HG03045 (cell line): ENCODE data around the gene TNS3.
"Not testable (repeated sequence)": the region's sequence is repeated elsewhere in the genome, so short reads cannot be mapped to it uniquely, and the experiment has no call there.

Experiments used
- ATAC-seq: cut with Tn5 transposase; IDR thresholded peaks from one replicate; pipeline ENCODE4 v1.9.1; 2021; ENCODE audit warnings: mild to moderate bottlenecking, moderate library complexity; ENCODE audit not compliant: unreplicated experiment

The TNS3 gene

DNA sequence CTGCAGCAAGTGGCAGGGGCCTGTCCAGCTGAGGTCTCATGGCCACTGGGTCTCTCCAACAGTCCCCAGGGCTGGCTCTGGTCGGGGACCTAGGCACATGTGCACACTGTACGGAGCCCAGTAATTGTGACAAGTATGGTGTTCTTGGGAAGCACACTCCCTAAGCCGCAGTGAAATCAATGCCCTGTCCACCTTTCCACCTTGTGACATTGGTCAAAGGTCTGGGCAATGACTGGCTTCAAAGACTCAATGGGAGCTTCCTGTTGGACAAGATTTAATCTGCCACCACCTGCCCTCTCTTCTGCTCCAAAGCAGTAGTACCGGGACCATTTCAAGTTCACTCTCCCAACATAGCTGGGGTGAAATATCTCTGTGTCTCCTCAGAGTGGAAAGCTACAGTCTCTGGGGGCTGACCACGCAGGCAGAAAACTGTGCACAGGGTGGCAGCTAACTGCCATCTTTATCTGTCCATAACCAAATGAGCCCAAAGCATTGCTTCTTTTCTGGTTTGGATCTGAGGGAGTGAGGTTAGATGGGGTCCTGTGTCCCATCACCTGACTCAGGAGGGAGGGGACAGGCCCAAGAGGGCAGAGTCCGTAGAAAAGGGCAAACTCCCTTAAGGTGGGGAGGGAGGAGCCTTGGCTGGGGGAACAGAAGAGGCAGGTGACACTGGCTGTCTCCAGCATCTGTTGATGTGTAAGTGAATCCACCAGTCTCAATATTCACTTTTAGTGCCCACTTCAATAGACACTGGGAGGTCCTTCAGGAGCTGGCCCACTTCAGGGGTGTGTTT, 307.7 kb downstream of the TNS3 start:
- ATAC-seq, result no peak

- no peak for ATAC-seq
Observed at GRCh38 chr7:47273088-47273487, 308.8 kb downstream of the TNS3 start.

GRCh38 chr7:47271749-47272148, 310.2 kb downstream of the TNS3 start:
- no peak for ATAC-seq

GRCh38 chr7:47268851-47269836, 312.8 kb downstream of the TNS3 start:
- ATAC-seq, result no peak

- no peak for ATAC-seq
Observed at GRCh38 chr7:47267346-47267745, 314.6 kb downstream of the TNS3 start.

DNA sequence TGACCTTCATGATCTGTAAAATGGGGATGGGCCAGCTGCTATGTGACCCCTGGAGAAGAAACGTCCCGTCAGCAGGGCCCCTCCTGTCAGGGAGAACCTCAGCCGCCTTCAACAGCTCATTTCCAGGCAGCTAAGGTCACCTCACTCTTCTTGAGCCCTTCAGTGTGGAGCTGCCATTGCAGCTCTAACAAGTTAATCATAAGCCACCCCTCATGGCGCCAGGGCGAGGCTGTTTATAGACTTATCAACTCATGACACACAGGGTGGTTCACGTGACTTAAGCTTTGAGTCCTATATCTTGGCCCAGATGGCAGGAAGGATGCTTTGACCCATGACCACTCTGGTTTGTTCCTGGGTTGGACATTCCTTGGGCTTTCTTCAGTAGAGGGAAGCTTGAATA, 315.1 kb downstream of the TNS3 start:
- peak; percentile 9 for ATAC-seq

GRCh38 chr7:47266131-47266706, 315.7 kb downstream of the TNS3 start:
- ATAC-seq, result peak; percentile 63

DNA sequence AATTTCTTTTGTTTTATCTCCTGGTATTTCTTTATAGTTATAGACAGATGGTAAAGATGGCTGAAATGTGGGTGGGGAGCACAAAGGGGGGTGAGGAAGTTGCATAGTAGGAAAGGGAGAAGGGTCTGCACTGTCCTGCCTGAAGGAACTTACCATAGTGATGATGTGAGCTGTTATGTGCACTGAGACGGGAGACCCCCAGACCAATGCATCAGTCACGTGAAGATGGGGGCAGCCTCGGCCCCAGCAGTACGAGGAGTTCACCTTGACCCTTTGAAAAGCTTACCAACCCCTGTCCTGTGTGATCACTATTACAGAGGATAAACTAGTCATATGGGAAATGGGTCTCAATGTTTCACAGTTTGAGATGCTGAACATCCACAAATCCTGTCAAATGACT, 316.3 kb downstream of the TNS3 start:
- ATAC-seq, result no peak

GRCh38 chr7:47264021-47264651, 317.8 kb downstream of the TNS3 start:
- ATAC-seq, result no peak

DNA sequence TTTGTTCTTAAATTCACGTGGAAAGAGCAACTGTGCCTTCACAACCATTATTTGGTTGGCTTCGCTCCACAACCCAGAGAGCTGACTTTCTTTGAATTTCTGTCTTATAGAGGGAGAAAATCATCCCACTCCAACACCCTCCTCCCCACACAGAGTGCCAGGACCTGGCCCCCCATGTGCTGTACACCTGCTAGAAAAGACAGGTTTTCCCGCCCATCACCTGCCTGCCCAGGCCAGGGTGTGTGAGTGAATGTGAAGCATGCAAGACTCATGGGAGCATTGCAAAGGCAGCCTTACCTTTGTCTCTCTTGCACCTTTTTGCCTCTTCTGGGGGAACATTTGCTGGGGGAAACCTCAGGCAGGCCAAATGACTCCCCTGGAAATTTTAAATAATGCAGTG, 319.0 kb downstream of the TNS3 start:
- ATAC-seq, result no peak

DNA sequence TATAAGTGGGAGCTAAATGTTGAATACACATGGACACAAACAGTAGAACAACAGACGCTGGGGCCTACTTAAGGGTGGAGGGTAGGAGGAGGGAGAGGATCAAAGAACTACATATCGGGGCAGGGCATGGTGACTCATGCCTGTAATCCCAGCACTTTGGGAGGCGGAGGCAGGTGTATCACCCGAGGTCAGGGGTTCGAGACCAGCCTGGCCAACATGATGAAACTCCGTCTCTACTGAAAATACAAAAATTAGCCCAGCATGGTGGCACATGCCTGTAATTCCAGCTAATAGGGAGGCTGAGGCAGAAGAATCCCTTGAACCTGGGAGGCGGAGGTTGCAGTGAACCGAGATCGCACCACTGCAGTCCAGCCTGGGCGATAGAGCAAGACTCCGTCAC, 319.8 kb downstream of the TNS3 start:
- not testable (repeated sequence) for ATAC-seq

DNA sequence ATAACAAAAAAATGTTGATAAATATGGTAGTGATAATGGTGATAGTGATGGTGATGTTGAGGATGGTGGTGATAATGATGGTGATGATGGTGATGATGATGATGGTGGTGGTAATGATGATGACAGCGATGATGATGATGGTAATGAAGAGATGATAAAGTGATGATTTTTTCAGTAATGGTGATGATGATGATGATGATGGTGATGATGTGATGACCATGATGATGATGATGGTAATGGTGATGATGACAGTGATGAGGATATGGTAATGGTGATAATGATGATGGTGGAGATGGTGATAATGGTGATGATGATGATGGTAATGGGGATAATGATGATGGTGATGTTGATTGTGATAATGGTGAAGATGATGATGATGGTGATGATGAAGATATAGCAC, 321.6 kb downstream of the TNS3 start:
- ATAC-seq, result no peak

DNA sequence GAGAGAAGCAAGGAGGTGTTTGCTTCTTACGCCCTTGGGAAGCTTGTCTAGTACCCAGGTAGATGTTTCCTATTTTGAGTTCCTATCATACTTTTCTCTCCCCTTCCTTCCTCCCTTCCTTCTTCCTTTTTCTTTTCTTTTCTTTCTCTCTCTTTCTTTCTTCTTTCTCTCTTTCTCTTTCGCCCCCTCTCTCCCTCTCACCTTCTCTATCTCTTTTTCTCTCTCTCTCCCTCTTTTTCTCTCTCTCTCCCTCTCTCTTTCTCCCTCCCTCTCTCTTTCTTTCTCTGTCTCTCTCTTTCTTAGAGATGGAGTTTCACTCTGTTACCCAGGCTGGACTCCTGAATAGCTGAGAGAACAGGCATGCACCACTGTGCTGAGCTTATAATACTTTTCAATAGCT, 322.2 kb downstream of the TNS3 start:
- no peak for ATAC-seq

DNA sequence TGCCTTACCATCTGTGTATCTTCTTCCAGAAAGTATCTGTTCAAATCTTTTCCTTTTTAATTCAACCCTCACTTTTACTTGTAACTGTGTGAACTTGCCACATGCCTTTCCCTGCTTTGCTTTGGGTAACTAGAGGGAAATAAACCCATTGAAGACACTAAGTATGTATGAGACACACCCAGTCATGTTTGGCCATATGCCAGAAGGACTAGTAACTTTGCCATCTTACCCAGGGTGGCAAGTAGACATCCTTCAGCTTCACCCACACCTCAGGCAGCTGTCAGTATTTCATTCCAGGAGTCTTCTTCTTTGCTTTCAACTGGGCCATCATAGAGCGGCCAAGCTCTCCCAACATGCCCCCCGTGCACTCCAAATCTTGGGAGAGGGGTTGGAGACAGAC, 323.1 kb downstream of the TNS3 start:
- ATAC-seq, result no peak

DNA sequence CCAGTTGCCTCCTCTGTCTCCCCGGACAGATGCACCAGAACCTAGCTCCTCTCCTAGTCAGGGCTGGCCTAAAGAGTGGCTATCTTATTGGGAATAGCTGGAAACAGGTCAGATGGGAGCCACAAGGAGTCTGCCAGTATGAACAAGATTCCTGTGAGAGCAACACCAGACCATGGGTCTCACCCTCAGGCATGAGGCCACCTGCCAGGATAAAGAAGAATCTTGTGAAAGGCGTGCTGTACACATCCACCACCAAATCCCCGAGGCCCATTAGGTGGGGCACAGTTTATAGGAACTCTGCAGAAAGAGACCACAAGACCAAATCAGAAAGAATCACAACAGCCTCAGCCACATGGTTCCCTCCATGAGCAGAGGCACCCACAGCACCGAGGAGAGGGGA, 325.9 kb downstream of the TNS3 start:
- no peak for ATAC-seq

DNA sequence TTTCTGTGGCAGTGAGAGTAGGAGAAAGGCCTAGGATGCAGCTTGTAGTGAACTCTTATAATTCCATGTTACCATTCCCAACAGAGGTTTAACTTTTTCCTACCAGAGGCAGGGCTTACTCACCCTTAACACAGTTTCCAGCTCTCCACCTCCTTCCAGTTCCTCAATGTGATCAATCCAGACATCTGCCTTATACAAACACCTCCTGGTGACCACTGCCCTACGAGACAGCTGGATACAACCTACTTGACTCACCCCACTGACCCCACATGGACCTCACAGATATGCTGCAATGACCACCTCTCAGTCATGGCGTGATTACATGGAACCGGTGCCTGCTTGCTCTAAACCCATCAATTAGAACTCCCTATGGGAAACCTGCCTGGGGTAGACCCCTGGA, 326.5 kb downstream of the TNS3 start:
- no peak for ATAC-seq

GRCh38 chr7:47255007-47255406, 326.9 kb downstream of the TNS3 start:
- no peak for ATAC-seq

GRCh38 chr7:47254081-47254977, 327.6 kb downstream of the TNS3 start:
- peak; percentile 81 for ATAC-seq

DNA sequence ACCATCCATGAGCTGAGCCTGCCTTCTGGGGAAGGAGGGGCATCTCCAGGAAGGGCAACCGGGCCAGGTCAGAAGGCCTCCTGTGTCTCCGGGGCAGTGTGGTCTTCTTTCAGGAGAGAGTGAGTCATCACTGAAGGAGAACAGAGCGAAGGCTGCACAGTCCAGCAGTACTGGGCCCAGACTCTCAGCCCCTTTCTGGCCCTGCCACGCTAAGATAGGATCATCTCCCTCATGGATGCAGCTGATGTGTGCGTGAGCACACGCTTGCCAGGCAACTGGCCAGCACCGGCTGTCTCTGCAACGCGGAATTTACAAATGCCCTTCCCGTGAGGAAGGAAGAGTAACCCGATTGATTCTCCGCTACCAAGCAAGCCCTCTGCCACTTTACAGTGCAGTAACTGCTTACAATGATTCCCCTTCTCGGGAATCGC, 328.2 kb downstream of the TNS3 start:
- ATAC-seq, result peak; percentile 37

DNA sequence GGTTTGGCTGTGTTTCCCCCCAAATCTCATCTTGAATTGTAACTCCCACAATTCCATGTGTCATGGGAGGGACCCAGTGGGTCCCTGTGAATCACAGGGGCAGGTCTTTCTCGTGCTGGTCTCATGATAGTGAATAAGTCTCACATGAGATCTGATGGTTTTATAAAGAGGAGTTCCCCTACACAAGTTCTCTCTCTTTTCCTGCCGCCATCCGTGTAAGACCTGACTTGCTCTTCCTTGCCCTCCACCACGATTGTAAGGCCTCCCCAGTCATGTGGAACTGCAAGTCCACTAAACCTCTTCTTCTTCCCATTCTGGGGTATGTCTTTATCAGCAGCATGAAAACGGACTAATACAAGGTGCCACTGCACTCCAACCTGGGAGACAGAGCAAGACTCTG, 329.2 kb downstream of the TNS3 start:
- ATAC-seq, result no peak
